ENCODE measurements around the gene ELAVL1. TPM values are rescaled to one million over a fixed set of nuclear protein-coding genes. Genes with fewer than 3 reads are reported as not detected.

Gene ELAVL1
- total RNA-seq, 4 donors from 2014 or later, result 14.1 to 71.7 (median 39.3) TPM

GRCh38 chr19:7914598-7915045 lies 90.8 kb downstream of the ELAVL1 start, which contains the start of gene TGFBR3L:
Gene TGFBR3L, plus strand, starts transcription at chr19:7914830.
- peaks cover 0 to 23% of the 10 kb centered on the region in 2 donors for H3K4me1 ChIP-seq
- H3K27me3 ChIP-seq, result peaks cover 6 to 7% of the 10 kb centered on the region in 2 donors
- intact Hi-C loops (cut with DNase I; ENCODE audit: low total_unique reads), result no loop called here
- TF ChIP-seq CTCF (IDR thresholded peaks at IDR 0.05), result no peak
- no peak for TF ChIP-seq POLR2A (IDR thresholded peaks at IDR 0.05)
- DNase-seq, result peak in 1 of 2 donors; percentile 14
- H3K4me3 ChIP-seq, result no peak within 1 kb of the TSS
- H3K36me3 ChIP-seq, result no peaks in the 10 kb centered on the region
- no peak within 1 kb of the TSS for H3K27ac ChIP-seq
- no peaks in the 10 kb centered on the region for H3K9me3 ChIP-seq

- Histone ChIP-seq H3K9me3 (no peaks in the 10 kb centered on the region), H3K4me3 (no peak overlapping the region), H3K27me3 (peaks cover 6 to 7% of the 10 kb centered on the region in 2 donors), H3K27ac (no peak overlapping the region), H3K4me1 (peaks cover 0 to 23% of the 10 kb centered on the region in 2 donors), H3K36me3 (no peaks in the 10 kb centered on the region)
- TF ChIP-seq CTCF (IDR thresholded peaks at IDR 0.05), result no peak
- no peak for TF ChIP-seq POLR2A (IDR thresholded peaks at IDR 0.05)
- no peak for DNase-seq
- intact Hi-C loops (cut with DNase I; ENCODE audit: low total_unique reads), result no loop called here
These were observed 91.3 kb downstream of the ELAVL1 start for GRCh38 chr19:7914099-7914498.

GRCh38 chr19:7913652-7914051 lies 91.8 kb downstream of the ELAVL1 start:
- DNase-seq, result no peak
- Histone ChIP-seq H3K27me3 (peaks cover 6 to 7% of the 10 kb centered on the region in 2 donors), H3K4me1 (peaks cover 0 to 23% of the 10 kb centered on the region in 2 donors), H3K9me3 (no peaks in the 10 kb centered on the region), H3K4me3 (no peak overlapping the region), H3K36me3 (no peaks in the 10 kb centered on the region), H3K27ac (no peak overlapping the region)
- no peak for TF ChIP-seq POLR2A (IDR thresholded peaks at IDR 0.05)
- TF ChIP-seq CTCF (IDR thresholded peaks at IDR 0.05), result no peak
- intact Hi-C loops (cut with DNase I; ENCODE audit: low total_unique reads), result no loop called here

- Histone ChIP-seq H3K9me3 (no peaks in the 10 kb centered on the region), H3K36me3 (no peaks in the 10 kb centered on the region), H3K4me1 (peaks cover 0 to 21% of the 10 kb centered on the region in 2 donors), H3K27me3 (peaks cover 6 to 7% of the 10 kb centered on the region in 2 donors), H3K27ac (no peak overlapping the region), H3K4me3 (no peak overlapping the region)
- TF ChIP-seq POLR2A (IDR thresholded peaks at IDR 0.05) (no peak), CTCF (IDR thresholded peaks at IDR 0.05) (no peak)
- peak in 1 of 2 donors; percentile 19 for DNase-seq
- intact Hi-C loops (cut with DNase I; ENCODE audit: low total_unique reads), result no loop called here
These were observed 92.5 kb downstream of the ELAVL1 start for GRCh38 chr19:7912697-7913564.

- peaks cover 0 to 14% of the 10 kb centered on the region in 2 donors for H3K4me1 ChIP-seq
- H3K36me3 ChIP-seq, result no peaks in the 10 kb centered on the region
- peak in 1 of 2 donors; percentile 17 for DNase-seq
- H3K4me3 ChIP-seq, result no peak overlapping the region
- no peaks in the 10 kb centered on the region for H3K9me3 ChIP-seq
- no peak overlapping the region for H3K27ac ChIP-seq
- intact Hi-C loops (cut with DNase I; ENCODE audit: low total_unique reads), result no loop called here
- no peak for TF ChIP-seq CTCF (IDR thresholded peaks at IDR 0.05)
- TF ChIP-seq POLR2A (IDR thresholded peaks at IDR 0.05), result no peak
- H3K27me3 ChIP-seq, result peaks cover 6 to 7% of the 10 kb centered on the region in 2 donors
These were observed 93.2 kb downstream of the ELAVL1 start for GRCh38 chr19:7912144-7912696.
